Mesenchymal stem cell (in vitro differentiated cells and primary cell): Measurements from ENCODE around the gene EXOC3L1.

Experiments used
- DNase-seq: peaks from one replicate; pipeline ENCODE4 v3.0.0-alpha.2; 2013
- H2AFZ ChIP-seq: one replicate; pipeline ENCODE4 v1.6.1; 2013; ENCODE audit warnings: low read depth, mild to moderate bottlenecking, control low read depth, inconsistent platforms, low read length, moderate library complexity
- H2AK5ac ChIP-seq: 2 replicates; pipeline ENCODE4 v1.6.1; 2013; ENCODE audit warnings: low read length, moderate library complexity, mild to moderate bottlenecking, inconsistent platforms; ENCODE audit not compliant: severe bottlenecking
- H2BK120ac ChIP-seq: one replicate; pipeline ENCODE4 v1.6.1; 2013; ENCODE audit warnings: low read depth, mild to moderate bottlenecking, inconsistent platforms, low read length, moderate library complexity
- H2BK12ac ChIP-seq, 2 experiments: one replicate each; pipeline ENCODE4 v1.6.1; 2013; ENCODE audit warnings: inconsistent platforms in 2 of 2, low read length in 2 of 2, mild to moderate bottlenecking in 2 of 2, moderate library complexity in 2 of 2, control low read depth in 1 of 2
- H2BK15ac ChIP-seq: one replicate; pipeline ENCODE4 v1.6.1; 2013; ENCODE audit warnings: mild to moderate bottlenecking, low read depth, inconsistent platforms; ENCODE audit not compliant: poor library complexity, severe bottlenecking
- H2BK5ac ChIP-seq: 2 replicates; pipeline ENCODE4 v1.6.1; 2013; ENCODE audit warnings: low read depth, mild to moderate bottlenecking, low read length, control low read depth, inconsistent platforms; ENCODE audit not compliant: poor library complexity, severe bottlenecking
- H3K14ac ChIP-seq, 2 experiments: one replicate each; pipeline ENCODE4 v1.6.1; 2013; ENCODE audit warnings: inconsistent platforms in 2 of 2, low read length in 2 of 2, control low read depth in 1 of 2, mild to moderate bottlenecking in 1 of 2, moderate library complexity in 1 of 2
- H3K18ac ChIP-seq, 2 experiments: one replicate each; pipeline ENCODE4 v1.6.1; 2013; ENCODE audit warnings: inconsistent platforms in 2 of 2, low read length in 2 of 2, control low read depth in 1 of 2, low read depth in 1 of 2, mild to moderate bottlenecking in 1 of 2
- H3K23ac ChIP-seq, 2 experiments: one replicate each; pipeline ENCODE4 v1.6.1; 2013; ENCODE audit warnings: inconsistent platforms in 2 of 2, low read length in 2 of 2, mild to moderate bottlenecking in 2 of 2, moderate library complexity in 2 of 2, control low read depth in 1 of 2
- H3K27ac ChIP-seq: 2 replicates; pipeline ENCODE4 v1.5.1; 2013; ENCODE audit warnings: mild to moderate bottlenecking, moderate library complexity, low read length, control low read depth, inconsistent platforms; ENCODE audit not compliant: poor library complexity, severe bottlenecking
- H3K27me3 ChIP-seq, 2 experiments: 2 replicates each; pipeline versions ENCODE4 v1.6.1 to v1.7.0; 2013; ENCODE audit warnings: low read length in 2 of 2, mild to moderate bottlenecking in 2 of 2, moderate library complexity in 2 of 2, control low read depth in 1 of 2, inconsistent platforms in 1 of 2; ENCODE audit not compliant: control insufficient read depth in 1 of 2, insufficient read depth in 1 of 2
- H3K36me3 ChIP-seq, 2 experiments: 2 replicates each; pipeline versions ENCODE4 v1.6.1 to v1.7.0; 2013; ENCODE audit warnings: low read length in 2 of 2, control low read depth in 1 of 2, inconsistent platforms in 1 of 2, low read depth in 1 of 2, mild to moderate bottlenecking in 1 of 2; ENCODE audit not compliant: insufficient read depth in 2 of 2, control insufficient read depth in 1 of 2
- H3K4ac ChIP-seq, 2 experiments: one replicate each; pipeline ENCODE4 v1.6.1; 2013; ENCODE audit warnings: inconsistent platforms in 2 of 2, low read length in 2 of 2, mild to moderate bottlenecking in 2 of 2, moderate library complexity in 2 of 2, control low read depth in 1 of 2, low read depth in 1 of 2
- H3K4me1 ChIP-seq: 2 replicates; pipeline ENCODE4 v1.6.1; 2013; ENCODE audit warnings: low read depth, low read length, control low read depth; ENCODE audit not compliant: control insufficient read depth, insufficient read depth
- H3K4me2 ChIP-seq: 2 replicates; pipeline ENCODE4 v1.6.1; 2013; ENCODE audit warnings: low read length, mild to moderate bottlenecking, inconsistent platforms; ENCODE audit not compliant: poor library complexity, severe bottlenecking
- H3K4me3 ChIP-seq, 2 experiments: 2 replicates each; pipeline versions ENCODE4 v1.5.1 to v1.7.0; 2013; ENCODE audit warnings: low read length in 2 of 2, mild to moderate bottlenecking in 2 of 2, control low read depth in 1 of 2, low read depth in 1 of 2; ENCODE audit not compliant: insufficient read depth in 1 of 2
- H3K79me1 ChIP-seq: replicated peaks from 2 replicates; pipeline ENCODE4 v1.6.1; 2013; ENCODE audit warnings: mild to moderate bottlenecking, control low read depth, low read length, inconsistent platforms; ENCODE audit not compliant: poor library complexity, severe bottlenecking
- H3K9ac ChIP-seq: 2 replicates; pipeline ENCODE4 v1.7.0; 2013; ENCODE audit warnings: mild to moderate bottlenecking, low read length, moderate library complexity
- H3K9me3 ChIP-seq: 2 replicates; pipeline ENCODE4 v1.7.0; 2013; ENCODE audit warnings: mild to moderate bottlenecking, low read length; ENCODE audit not compliant: control insufficient read depth
- H4K8ac ChIP-seq: one replicate; pipeline ENCODE4 v1.6.1; 2013; ENCODE audit warnings: inconsistent platforms, mild to moderate bottlenecking, low read length, moderate library complexity
- H4K91ac ChIP-seq: one replicate; pipeline ENCODE4 v1.6.1; 2013; ENCODE audit warnings: mild to moderate bottlenecking, low read length, inconsistent platforms
- WGBS: methylation state at CpG from one replicate; pipeline ENCODE4 v1.1.7; 2013; ENCODE audit warnings: mixed read lengths; 5-methylcytosine and 5-hydroxymethylcytosine counted together
- small RNA-seq: library from polyadenylated mRNA; stranded (forward); fragments of <200 nt; extraction: miRNeasy Mini kit (QIAGEN cat#:217004); gene quantifications from one replicate; pipeline ENCODE3, GENCODE V24; 2013; ENCODE audit warnings: low read depth

EXOC3L1 gene

DNA sequence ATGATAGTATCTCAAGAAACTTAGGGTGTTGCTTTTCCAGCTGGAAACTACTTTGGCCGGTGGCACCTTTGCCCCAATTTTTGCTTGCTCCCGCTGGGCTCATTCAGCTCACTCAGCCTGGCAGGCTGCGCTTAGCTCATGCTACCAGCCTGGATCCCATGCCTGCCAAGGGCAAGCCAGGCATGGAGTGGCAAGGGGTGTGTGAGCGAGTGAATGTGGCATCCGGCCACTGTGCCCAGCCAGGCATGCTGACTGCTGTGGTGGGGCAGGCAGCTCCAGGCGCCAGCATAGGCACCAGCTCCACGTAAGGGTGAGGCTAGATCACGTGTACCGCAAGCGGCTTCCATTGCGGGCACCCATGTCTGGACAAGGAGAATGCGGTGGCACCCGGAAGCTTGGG, 48.5 kb downstream of the EXOC3L1 start:
- Histone ChIP-seq H2AFZ (no peak overlapping the region), H3K79me1 (no peaks in the 10 kb centered on the region), H3K4me3 (no peak overlapping the region), H3K14ac (no peak overlapping the region), H3K18ac (no peak overlapping the region), H2BK5ac (no peak overlapping the region), H3K36me3 (peaks cover 63 to 96% of the 10 kb centered on the region in 2 experiments), H4K91ac (no peak overlapping the region), H3K4me1 (peaks cover 1% of the 10 kb centered on the region), H3K27ac (no peak overlapping the region), H2BK120ac (no peak overlapping the region), H3K9ac (no peak overlapping the region), H2BK12ac (no peak overlapping the region), H3K27me3 (no peaks in the 10 kb centered on the region), H4K8ac (no peak overlapping the region), H3K4ac (no peak overlapping the region), H2BK15ac (no peak overlapping the region), H3K4me2 (no peak overlapping the region), H2AK5ac (no peak overlapping the region), H3K9me3 (no peaks in the 10 kb centered on the region), H3K23ac (no peak overlapping the region)
- WGBS: 98% methylated on average over 13 of the region's 13 CpGs
- no peak for DNase-seq

DNA sequence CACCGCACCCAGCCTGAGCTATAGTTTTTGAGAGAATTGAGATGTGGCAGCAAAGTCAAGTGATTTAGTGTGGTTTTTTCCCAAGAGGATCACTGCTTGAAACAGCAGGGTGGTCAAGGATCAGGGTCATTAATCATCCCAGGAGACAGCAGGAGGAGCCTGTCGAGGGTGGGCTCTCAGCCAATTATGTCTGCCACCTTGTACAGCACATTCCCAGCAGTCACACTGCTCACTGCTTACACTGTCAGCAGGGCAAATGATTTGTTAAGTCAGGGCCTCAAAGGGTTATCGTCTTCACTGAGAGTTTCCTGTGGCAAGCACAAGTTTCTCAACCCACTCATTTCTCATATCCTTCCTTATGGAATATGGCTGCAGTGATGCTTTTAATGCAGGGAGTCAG, 52.3 kb downstream of the EXOC3L1 start:
- H2AFZ ChIP-seq: no peak overlapping the region
- peaks cover 1% of the 10 kb centered on the region for H3K79me1 ChIP-seq
- no peak overlapping the region for H2BK120ac ChIP-seq
- no peak overlapping the region for H2AK5ac ChIP-seq
- H3K27ac ChIP-seq: no peak overlapping the region
- H3K4ac ChIP-seq: no peak overlapping the region
- no peaks in the 10 kb centered on the region for H3K27me3 ChIP-seq
- H3K18ac ChIP-seq: no peak overlapping the region
- no peak overlapping the region for H2BK12ac ChIP-seq
- H3K14ac ChIP-seq: no peak overlapping the region
- no peaks in the 10 kb centered on the region for H3K9me3 ChIP-seq
- no peak overlapping the region for H3K4me2 ChIP-seq
- H4K8ac ChIP-seq: no peak overlapping the region
- no peak for DNase-seq
- no peak overlapping the region for H4K91ac ChIP-seq
- no peak overlapping the region for H3K9ac ChIP-seq
- H3K36me3 ChIP-seq: peaks cover 55 to 92% of the 10 kb centered on the region in 2 experiments
- 74% methylated on average over 2 of the region's 3 CpGs for WGBS
- no peak overlapping the region for H2BK5ac ChIP-seq
- H3K23ac ChIP-seq: no peak overlapping the region
- peaks cover 1% of the 10 kb centered on the region for H3K4me1 ChIP-seq
- H2BK15ac ChIP-seq: no peak overlapping the region
- H3K4me3 ChIP-seq: no peak overlapping the region

Small RNAs within 50 kb of the gene (small RNA-seq; reads per million reads assigned to genes)
- 92.3 reads per million, percentile 92 among the genes with 10 or more reads in this experiment for gene MIR328
